ENCODE data around the gene ZNF564.
A peak's percentile ranks its signal among the peaks of the same experiment; 100 is the strongest.

The ZNF564 gene

DNA sequence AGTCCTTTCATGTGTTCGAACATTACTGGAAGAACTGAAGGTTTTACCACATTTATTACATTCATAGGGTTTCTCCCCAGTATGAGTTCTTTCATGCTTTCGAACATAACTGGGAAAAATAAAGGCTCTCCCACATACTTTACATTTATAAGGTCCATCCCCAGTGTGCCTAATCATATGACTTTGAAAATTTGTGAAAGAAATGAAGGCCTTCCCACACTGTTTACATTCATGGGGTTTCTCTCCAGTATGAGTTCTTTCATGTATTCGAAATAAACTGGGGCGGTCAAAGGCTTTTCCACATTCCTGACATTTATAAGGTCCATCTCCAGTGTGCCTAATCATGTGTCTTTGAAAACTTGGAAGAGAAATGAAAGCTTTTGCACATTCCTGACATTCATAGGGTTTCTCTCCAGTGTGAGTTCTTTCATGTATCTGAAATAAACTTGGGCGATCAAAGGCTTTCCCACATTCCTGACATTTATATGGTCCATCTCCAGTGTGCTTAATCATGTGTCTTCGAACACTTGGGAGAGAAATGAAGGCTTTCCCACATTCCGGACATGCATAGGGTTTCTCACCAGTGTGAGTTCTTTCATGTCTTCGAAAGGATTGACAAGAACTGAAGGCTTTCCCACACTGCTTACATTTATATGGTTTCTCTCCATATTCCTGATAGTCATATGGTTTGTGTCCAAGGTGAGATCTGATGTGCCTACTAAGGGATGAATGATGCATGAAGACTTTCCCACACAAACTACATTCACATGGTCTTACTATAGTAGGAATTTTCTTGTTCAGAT lies 24.0 kb downstream of the ZNF564 start:
- peaks cover 61% of the 10 kb centered on the region for H3K9me3 ChIP-seq (ENCODE audit: severe bottlenecking)
- H3K36me3 ChIP-seq: peaks cover 72% of the 10 kb centered on the region
- no peaks in the 10 kb centered on the region for H3K27me3 ChIP-seq (ENCODE audit: insufficient read depth, low read depth, severe bottlenecking)
- TF ChIP-seq, protein P1, sequence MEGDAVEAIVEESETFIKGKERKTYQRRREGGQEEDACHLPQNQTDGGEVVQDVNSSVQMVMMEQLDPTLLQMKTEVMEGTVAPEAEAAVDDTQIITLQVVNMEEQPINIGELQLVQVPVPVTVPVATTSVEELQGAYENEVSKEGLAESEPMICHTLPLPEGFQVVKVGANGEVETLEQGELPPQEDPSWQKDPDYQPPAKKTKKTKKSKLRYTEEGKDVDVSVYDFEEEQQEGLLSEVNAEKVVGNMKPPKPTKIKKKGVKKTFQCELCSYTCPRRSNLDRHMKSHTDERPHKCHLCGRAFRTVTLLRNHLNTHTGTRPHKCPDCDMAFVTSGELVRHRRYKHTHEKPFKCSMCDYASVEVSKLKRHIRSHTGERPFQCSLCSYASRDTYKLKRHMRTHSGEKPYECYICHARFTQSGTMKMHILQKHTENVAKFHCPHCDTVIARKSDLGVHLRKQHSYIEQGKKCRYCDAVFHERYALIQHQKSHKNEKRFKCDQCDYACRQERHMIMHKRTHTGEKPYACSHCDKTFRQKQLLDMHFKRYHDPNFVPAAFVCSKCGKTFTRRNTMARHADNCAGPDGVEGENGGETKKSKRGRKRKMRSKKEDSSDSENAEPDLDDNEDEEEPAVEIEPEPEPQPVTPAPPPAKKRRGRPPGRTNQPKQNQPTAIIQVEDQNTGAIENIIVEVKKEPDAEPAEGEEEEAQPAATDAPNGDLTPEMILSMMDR (IDR thresholded peaks at IDR 0.05; ENCODE audit: low read depth, low read length): no peak
- no peak overlapping the region for H3K4me3 ChIP-seq (ENCODE audit: low read depth, low read length)
- no peak overlapping the region for H3K27ac ChIP-seq
- no peak for DNase-seq

GRCh38 chr19:12526542-12526941 lies 24.7 kb downstream of the ZNF564 start:
- Histone ChIP-seq H3K27ac (no peak overlapping the region), H3K9me3 (ENCODE audit: severe bottlenecking) (peaks cover 61% of the 10 kb centered on the region), H3K4me3 (ENCODE audit: low read depth, low read length) (no peak overlapping the region), H3K27me3 (ENCODE audit: insufficient read depth, low read depth, severe bottlenecking) (no peaks in the 10 kb centered on the region), H3K36me3 (peaks cover 69% of the 10 kb centered on the region)
- DNase-seq: no peak
- TF ChIP-seq, protein P1 (IDR thresholded peaks at IDR 0.05; ENCODE audit: low read depth, low read length): no peak

DNA sequence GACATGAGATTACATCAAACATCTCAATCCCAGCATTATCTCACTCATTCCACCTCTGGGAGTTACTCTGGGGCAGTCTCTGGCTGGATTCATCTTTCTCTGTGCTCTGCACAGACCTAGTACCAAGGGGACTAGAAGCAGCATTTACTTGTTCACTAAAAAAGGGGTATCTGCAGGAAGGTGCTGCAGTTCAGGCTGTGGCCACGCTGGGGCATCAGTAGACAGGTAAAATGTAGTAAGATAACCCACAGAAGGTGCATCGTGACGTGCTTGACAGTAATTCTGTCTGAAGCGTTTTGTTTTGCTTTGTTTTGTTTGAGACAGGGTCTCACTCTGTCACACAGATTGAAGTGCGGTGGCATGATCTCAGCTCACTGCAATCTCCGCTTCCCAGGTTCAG lies 29.3 kb downstream of the ZNF564 start:
- Histone ChIP-seq H3K27ac (no peak overlapping the region), H3K9me3 (ENCODE audit: severe bottlenecking) (peaks cover 40% of the 10 kb centered on the region), H3K36me3 (peaks cover 36% of the 10 kb centered on the region), H3K4me3 (ENCODE audit: low read depth, low read length) (no peak overlapping the region), H3K27me3 (ENCODE audit: insufficient read depth, low read depth, severe bottlenecking) (no peaks in the 10 kb centered on the region)
- DNase-seq: peak; percentile 29
- TF ChIP-seq, protein P1 (IDR thresholded peaks at IDR 0.05; ENCODE audit: low read depth, low read length): peak; percentile 68

DNA sequence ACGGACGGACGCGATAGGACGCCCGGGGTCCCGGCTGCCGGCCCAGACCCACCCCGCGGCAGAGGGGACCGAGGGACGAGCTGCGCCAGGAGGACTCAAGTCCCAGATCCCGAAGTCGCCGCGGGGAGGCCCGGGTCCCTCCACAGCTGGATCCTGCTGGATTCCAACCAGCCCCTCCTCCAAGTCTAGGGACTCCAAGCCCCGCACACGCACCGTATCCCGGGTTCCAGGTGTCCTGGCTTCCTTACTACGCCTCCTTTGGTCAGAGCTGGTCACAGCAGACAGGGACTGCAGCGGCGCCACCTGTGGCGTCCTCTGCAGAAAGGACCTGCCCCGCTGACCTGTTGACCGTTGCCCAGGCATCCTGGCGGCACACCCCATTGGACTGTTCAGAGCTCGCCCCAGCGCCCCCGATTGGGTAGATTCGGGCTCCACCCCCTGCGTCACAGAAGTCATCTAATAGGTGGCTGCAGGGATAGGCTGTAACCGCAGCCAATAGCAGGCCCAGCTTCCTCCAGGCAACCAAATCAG lies 37.7 kb downstream of the ZNF564 start:
- H3K4me3 ChIP-seq (ENCODE audit: low read depth, low read length): no peak overlapping the region
- H3K9me3 ChIP-seq (ENCODE audit: severe bottlenecking): peaks cover 9% of the 10 kb centered on the region
- 0 out of 2 replicates have a peak, but pooled peaks cover 4% of the 10 kb centered on the region for H3K36me3 ChIP-seq
- TF ChIP-seq, protein P1 (IDR thresholded peaks at IDR 0.05; ENCODE audit: low read depth, low read length): 0 out of 2 replicates have a peak, but pooled peaks have one; percentile 4
- no peaks in the 10 kb centered on the region for H3K27me3 ChIP-seq (ENCODE audit: insufficient read depth, low read depth, severe bottlenecking)
- no peak for DNase-seq
- no peak overlapping the region for H3K27ac ChIP-seq

GRCh38 chr19:12497032-12497431 lies 54.2 kb downstream of the ZNF564 start:
- Histone ChIP-seq H3K27me3 (ENCODE audit: insufficient read depth, low read depth, severe bottlenecking) (no peaks in the 10 kb centered on the region), H3K36me3 (no peaks in the 10 kb centered on the region), H3K27ac (no peak overlapping the region), H3K4me3 (ENCODE audit: low read depth, low read length) (no peak overlapping the region), H3K9me3 (ENCODE audit: severe bottlenecking) (peaks cover 6% of the 10 kb centered on the region)
- TF ChIP-seq, protein P1 (IDR thresholded peaks at IDR 0.05; ENCODE audit: low read depth, low read length): no peak
- no peak for DNase-seq

Measured in WERI-Rb-1 (cell line).